Measurements from ENCODE around the gene TMC8. TPM values are rescaled to one million over a fixed set of nuclear protein-coding genes. Genes with fewer than 3 reads are reported as not detected.
A peak's percentile ranks its signal among the peaks of the same experiment; 100 is the strongest.
"Not testable (repeated sequence)": the region's sequence is repeated elsewhere in the genome, so short reads cannot be mapped to it uniquely, and the experiment has no call there.

Gene TMC8
- total and polyA plus RNA-seq, 2 donors from 2014 or later: 1.0 to 35.9 TPM

DNA sequence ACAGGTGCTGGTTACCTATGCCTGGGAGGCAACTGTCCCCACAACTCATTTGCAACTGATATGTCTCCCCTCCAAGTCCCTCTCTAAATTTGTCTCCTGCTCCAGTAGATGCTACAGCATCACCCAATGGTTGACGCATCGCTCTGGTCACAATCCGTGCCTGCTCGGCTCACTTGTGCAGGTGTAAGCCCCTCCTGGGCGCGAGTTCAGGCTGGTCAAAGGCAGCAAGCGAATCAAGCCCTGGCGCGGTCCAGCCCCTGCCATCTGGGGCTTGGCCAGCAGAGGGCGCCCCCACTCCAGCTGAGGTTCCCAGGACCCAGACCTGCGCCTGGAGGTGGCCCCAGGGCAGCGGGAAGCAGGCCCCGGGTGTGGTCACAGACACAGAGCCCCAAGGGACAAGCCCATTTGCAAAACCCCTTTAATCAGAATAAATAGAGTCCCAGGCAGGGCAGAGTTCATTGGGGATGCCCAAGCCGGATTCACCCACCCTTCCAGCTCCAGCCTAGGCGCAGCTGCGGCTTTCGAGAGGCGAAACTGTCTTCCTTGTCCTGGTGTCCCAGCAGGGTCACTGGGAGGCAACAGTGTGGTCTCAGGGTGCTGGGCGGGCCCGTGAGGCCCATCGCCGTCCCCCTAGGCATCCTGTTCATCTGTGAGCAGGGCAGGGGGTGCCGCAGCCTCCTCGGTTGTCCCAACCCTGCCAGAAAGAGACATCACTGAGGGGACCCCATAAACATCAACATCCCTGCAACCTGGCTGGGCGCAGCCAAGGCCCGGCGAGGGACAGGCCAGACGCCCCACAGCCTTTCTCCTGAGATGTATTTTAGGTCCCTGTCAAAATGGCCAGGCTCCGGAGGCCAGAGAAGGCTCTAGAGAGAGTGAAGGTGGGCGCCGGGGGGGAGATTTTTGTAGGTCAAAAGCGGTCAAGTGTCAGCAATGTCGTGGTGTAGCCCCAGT is 17.8 kb upstream of the TMC8 start:
- Histone ChIP-seq H3K4me3 (ENCODE audit: low read length in 3 of 3) (no peak overlapping the region), H3K36me3 (ENCODE audit: control insufficient read depth in 2 of 3, insufficient read depth in 3 of 3, low read length in 3 of 3) (no peaks in the 10 kb centered on the region), H3K27me3 (ENCODE audit: control insufficient read depth, insufficient read depth, low read length) (no peaks in the 10 kb centered on the region), H3K9me3 (ENCODE audit: control insufficient read depth in 2 of 3, insufficient read depth in 1 of 3, low read length in 3 of 3) (no peaks in the 10 kb centered on the region), H3K4me1 (ENCODE audit: control insufficient read depth in 2 of 3, insufficient read depth in 2 of 3, low read depth in 1 of 3, low read length in 3 of 3) (peaks cover 0 to 5% (median 0%) of the 10 kb centered on the region in 3 donors), H3K9ac (ENCODE audit: low read length in 3 of 3) (no peak overlapping the region), H3K27ac (ENCODE audit: low read depth in 2 of 2, low read length in 2 of 2) (no peak overlapping the region)
- peak; percentile 64 to 88 (median 77) for DNase-seq
- intact Hi-C loops (cut with DNase I): loop anchor here (10.0 kb wide), 2 partner anchors 62 to 132 kb away; no protein-coding TSS in a partner anchor
- FAIRE-seq: no peak
- TF ChIP-seq, protein P1, sequence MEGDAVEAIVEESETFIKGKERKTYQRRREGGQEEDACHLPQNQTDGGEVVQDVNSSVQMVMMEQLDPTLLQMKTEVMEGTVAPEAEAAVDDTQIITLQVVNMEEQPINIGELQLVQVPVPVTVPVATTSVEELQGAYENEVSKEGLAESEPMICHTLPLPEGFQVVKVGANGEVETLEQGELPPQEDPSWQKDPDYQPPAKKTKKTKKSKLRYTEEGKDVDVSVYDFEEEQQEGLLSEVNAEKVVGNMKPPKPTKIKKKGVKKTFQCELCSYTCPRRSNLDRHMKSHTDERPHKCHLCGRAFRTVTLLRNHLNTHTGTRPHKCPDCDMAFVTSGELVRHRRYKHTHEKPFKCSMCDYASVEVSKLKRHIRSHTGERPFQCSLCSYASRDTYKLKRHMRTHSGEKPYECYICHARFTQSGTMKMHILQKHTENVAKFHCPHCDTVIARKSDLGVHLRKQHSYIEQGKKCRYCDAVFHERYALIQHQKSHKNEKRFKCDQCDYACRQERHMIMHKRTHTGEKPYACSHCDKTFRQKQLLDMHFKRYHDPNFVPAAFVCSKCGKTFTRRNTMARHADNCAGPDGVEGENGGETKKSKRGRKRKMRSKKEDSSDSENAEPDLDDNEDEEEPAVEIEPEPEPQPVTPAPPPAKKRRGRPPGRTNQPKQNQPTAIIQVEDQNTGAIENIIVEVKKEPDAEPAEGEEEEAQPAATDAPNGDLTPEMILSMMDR (IDR thresholded peaks at IDR 0.05; ENCODE audit: borderline replicate concordance, extremely low read depth, insufficient read depth): peak; percentile 98

DNA sequence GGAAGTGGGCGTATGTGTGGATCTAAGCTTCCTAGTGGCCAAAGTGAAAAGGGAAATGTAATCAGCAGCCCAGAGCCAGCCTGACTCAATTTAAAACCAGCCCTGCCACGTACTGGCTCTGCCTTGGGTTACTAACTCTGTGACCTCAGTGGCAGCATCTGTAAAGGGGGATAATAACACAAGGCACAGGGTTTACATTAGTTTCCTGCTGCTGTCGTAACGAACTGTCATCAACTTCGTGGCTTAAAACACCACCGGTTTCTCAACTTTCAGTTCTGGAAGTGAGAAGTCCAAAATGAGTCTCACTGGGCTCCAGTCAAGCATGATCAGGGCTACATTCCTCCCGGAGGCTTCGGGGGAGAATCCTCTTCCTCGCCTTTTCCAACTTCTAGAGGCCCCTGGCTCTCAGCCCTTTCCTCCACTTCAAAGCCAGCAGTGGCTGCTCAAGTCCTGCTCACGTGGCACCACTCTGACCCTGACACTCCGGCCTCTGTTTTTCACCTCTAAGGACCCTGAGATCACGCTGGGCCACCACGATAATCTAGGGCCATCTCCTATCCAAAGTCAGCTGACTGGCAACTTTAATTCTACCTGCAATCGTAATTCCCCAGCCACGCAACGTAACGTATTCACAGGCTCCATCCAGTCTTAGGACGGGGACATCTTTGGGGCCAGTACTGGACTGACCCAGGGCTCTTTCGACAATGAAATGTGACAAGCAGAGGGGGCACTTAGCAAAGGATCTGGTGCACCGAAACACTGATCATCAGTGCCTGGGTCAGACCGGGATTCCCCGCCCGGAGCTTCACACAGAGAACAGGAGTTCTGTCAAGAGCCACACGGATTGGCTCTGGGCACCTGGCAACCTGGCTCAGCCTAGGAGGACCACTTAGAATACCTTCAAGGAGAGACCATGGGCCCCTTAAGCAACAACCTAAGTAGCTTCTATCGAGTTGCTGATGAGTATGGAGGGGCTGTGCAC is 16.5 kb upstream of the TMC8 start:
- H3K27ac ChIP-seq (ENCODE audit: low read depth in 2 of 2, low read length in 2 of 2): no peak overlapping the region
- no peak overlapping the region for H3K9ac ChIP-seq (ENCODE audit: low read length in 3 of 3)
- no peaks in the 10 kb centered on the region for H3K9me3 ChIP-seq (ENCODE audit: control insufficient read depth in 2 of 3, insufficient read depth in 1 of 3, low read length in 3 of 3)
- FAIRE-seq (no peak), DNase-seq (peak in 1 of 5 donors; percentile 43)
- no peak overlapping the region for H3K4me3 ChIP-seq (ENCODE audit: low read length in 3 of 3)
- intact Hi-C loops (cut with DNase I): loop anchor here (10.0 kb wide), 2 partner anchors 61 to 131 kb away; no protein-coding TSS in a partner anchor
- no peaks in the 10 kb centered on the region for H3K27me3 ChIP-seq (ENCODE audit: control insufficient read depth, insufficient read depth, low read length)
- TF ChIP-seq, protein P1 (IDR thresholded peaks at IDR 0.05; ENCODE audit: borderline replicate concordance, extremely low read depth, insufficient read depth): no peak
- H3K4me1 ChIP-seq (ENCODE audit: control insufficient read depth in 2 of 3, insufficient read depth in 2 of 3, low read depth in 1 of 3, low read length in 3 of 3): peaks cover 0 to 2% (median 0%) of the 10 kb centered on the region in 3 donors
- H3K36me3 ChIP-seq (ENCODE audit: control insufficient read depth in 2 of 3, insufficient read depth in 3 of 3, low read length in 3 of 3): no peaks in the 10 kb centered on the region

DNA sequence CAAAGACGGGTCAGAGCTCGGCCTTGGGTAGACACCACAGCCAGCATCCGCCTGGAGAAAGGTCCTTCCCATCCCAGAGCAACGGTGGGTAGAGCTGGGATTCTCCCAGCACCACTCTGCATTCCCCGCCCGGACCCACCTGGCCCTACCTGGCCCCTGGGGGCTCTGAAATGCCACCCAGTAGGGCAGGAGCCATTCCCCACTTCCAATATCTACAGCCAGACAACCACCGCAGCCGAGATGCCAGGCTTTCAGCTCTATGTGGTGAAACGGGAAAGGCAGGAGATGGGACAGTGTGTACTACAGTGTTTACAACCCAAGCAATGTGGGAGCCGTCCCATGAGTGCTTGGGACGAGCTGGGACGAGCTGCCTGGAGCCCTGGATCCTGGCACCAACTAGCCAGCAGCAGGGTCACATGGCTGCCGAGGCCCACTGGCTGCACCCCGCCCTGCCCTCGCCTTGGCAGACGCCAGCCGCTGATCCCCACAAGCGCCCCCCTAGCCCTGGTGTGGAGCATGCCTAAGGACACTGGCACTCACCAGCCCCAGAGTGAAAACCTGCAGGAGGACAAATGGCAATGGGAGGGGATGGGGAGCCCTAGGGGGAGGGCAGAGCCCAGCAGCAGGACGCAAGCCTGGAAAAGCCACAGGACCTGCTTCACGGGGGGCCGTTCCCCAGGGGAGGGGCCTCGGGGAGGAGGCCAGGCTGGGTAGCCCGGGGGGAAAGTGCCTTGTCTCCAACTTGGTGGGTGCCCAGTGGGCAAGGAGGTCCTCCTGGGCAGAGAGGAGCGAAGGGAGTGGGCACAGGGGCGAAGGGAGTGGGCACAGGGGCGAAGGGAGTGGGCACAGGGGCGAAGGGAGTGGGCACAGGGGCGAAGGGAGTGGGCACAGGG is 15.5 kb upstream of the TMC8 start:
- DNase-seq (peak in 1 of 5 donors; percentile 51), FAIRE-seq (no peak)
- H3K27ac ChIP-seq (ENCODE audit: low read depth in 2 of 2, low read length in 2 of 2): no peak overlapping the region
- H3K4me1 ChIP-seq (ENCODE audit: control insufficient read depth in 2 of 3, insufficient read depth in 2 of 3, low read depth in 1 of 3, low read length in 3 of 3): peaks cover 0 to 2% (median 0%) of the 10 kb centered on the region in 3 donors
- H3K27me3 ChIP-seq (ENCODE audit: control insufficient read depth, insufficient read depth, low read length): no peaks in the 10 kb centered on the region
- TF ChIP-seq, protein P1 (IDR thresholded peaks at IDR 0.05; ENCODE audit: borderline replicate concordance, extremely low read depth, insufficient read depth): no peak
- H3K9ac ChIP-seq (ENCODE audit: low read length in 3 of 3): no peak overlapping the region
- H3K9me3 ChIP-seq (ENCODE audit: control insufficient read depth in 2 of 3, insufficient read depth in 1 of 3, low read length in 3 of 3): no peaks in the 10 kb centered on the region
- H3K36me3 ChIP-seq (ENCODE audit: control insufficient read depth in 2 of 3, insufficient read depth in 3 of 3, low read length in 3 of 3): no peaks in the 10 kb centered on the region
- intact Hi-C loops (cut with DNase I): loop anchor here (10.0 kb wide), 2 partner anchors 60 to 130 kb away; no protein-coding TSS in a partner anchor
- no peak overlapping the region for H3K4me3 ChIP-seq (ENCODE audit: low read length in 3 of 3)

DNA sequence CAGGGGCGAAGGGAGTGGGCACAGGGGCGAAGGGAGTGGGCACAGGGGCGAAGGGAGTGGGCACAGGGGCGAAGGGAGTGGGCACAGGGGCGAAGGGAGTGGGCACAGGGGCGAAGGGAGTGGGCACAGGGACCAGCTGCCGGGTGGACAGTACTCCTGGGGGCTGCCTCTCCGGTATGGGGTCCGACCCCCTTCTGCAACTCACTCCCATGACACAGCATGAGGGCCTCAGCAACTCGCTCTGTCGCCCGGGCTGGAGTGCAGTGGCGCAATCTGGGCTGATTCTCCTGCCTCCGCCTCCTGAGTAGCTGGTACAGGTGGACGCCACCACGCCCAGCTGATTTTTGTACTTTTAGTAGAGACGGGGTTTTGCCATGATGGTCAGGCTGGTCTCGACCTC is 14.8 kb upstream of the TMC8 start:
- H3K4me3 ChIP-seq (ENCODE audit: low read length in 3 of 3); FAIRE-seq; H3K4me1 ChIP-seq (ENCODE audit: control insufficient read depth in 2 of 3, insufficient read depth in 2 of 3, low read depth in 1 of 3, low read length in 3 of 3); H3K9ac ChIP-seq (ENCODE audit: low read length in 3 of 3); H3K27me3 ChIP-seq (ENCODE audit: control insufficient read depth, insufficient read depth, low read length); H3K9me3 ChIP-seq (ENCODE audit: control insufficient read depth in 2 of 3, insufficient read depth in 1 of 3, low read length in 3 of 3); H3K36me3 ChIP-seq (ENCODE audit: control insufficient read depth in 2 of 3, insufficient read depth in 3 of 3, low read length in 3 of 3); H3K27ac ChIP-seq (ENCODE audit: low read depth in 2 of 2, low read length in 2 of 2): not testable (repeated sequence)
- intact Hi-C loops (cut with DNase I): loop anchor here (10.0 kb wide), 2 partner anchors 59 to 129 kb away; no protein-coding TSS in a partner anchor
- DNase-seq: peak in 1 of 5 donors; percentile 67

Data from kidney (tissue), 14 donors.